Measurements from ENCODE around the gene PRR29.

The PRR29 gene

GRCh38 chr17:63988741-63989621, 9.2 kb upstream of the PRR29 start:
- Histone ChIP-seq H3K27me3 (ENCODE audit: insufficient read depth, low read length) (peaks cover 32% of the 10 kb centered on the region), H3K36me3 (ENCODE audit: insufficient read depth, low read depth, low read length) (no peaks in the 10 kb centered on the region), H3K9me3 (ENCODE audit: insufficient read depth, low read depth, low read length) (no peaks in the 10 kb centered on the region), H3K4me1 (ENCODE audit: insufficient read depth, low read length) (no peaks in the 10 kb centered on the region), H3K9ac (ENCODE audit: low read depth, low read length) (peak overlapping the region; percentile 29; the same call in 1 of the 2 replicates), H3K27ac (ENCODE audit: low read length) (no peak overlapping the region), H3K4me3 (ENCODE audit: low read length) (no peak overlapping the region)

- H3K27ac ChIP-seq (ENCODE audit: low read length) = no peak overlapping the region
- peaks cover 35% of the 10 kb centered on the region for H3K27me3 ChIP-seq (ENCODE audit: insufficient read depth, low read length)
- H3K4me3 ChIP-seq (ENCODE audit: low read length) = no peak overlapping the region
- no peaks in the 10 kb centered on the region for H3K36me3 ChIP-seq (ENCODE audit: insufficient read depth, low read depth, low read length)
- no peaks in the 10 kb centered on the region for H3K9me3 ChIP-seq (ENCODE audit: insufficient read depth, low read depth, low read length)
- H3K9ac ChIP-seq (ENCODE audit: low read depth, low read length) = no peak overlapping the region
- H3K4me1 ChIP-seq (ENCODE audit: insufficient read depth, low read length) = no peaks in the 10 kb centered on the region
Measured at GRCh38 chr17:63989622-63990345, 8.4 kb upstream of the PRR29 start.

- H3K27me3 ChIP-seq (ENCODE audit: insufficient read depth, low read length) = peaks cover 47% of the 10 kb centered on the region
- H3K4me1 ChIP-seq (ENCODE audit: insufficient read depth, low read length) = no peaks in the 10 kb centered on the region
- no peaks in the 10 kb centered on the region for H3K36me3 ChIP-seq (ENCODE audit: insufficient read depth, low read depth, low read length)
- no peak overlapping the region for H3K9ac ChIP-seq (ENCODE audit: low read depth, low read length)
- no peak overlapping the region for H3K27ac ChIP-seq (ENCODE audit: low read length)
- no peak overlapping the region for H3K4me3 ChIP-seq (ENCODE audit: low read length)
- H3K9me3 ChIP-seq (ENCODE audit: insufficient read depth, low read depth, low read length) = no peaks in the 10 kb centered on the region
Measured at GRCh38 chr17:63991611-63992010, 6.5 kb upstream of the PRR29 start.

GRCh38 chr17:63993368-63993985, 4.7 kb upstream of the PRR29 start:
- Histone ChIP-seq H3K27me3 (ENCODE audit: insufficient read depth, low read length) (peaks cover 61% of the 10 kb centered on the region), H3K36me3 (ENCODE audit: insufficient read depth, low read depth, low read length) (no peaks in the 10 kb centered on the region), H3K27ac (ENCODE audit: low read length) (no peak overlapping the region)

DNA sequence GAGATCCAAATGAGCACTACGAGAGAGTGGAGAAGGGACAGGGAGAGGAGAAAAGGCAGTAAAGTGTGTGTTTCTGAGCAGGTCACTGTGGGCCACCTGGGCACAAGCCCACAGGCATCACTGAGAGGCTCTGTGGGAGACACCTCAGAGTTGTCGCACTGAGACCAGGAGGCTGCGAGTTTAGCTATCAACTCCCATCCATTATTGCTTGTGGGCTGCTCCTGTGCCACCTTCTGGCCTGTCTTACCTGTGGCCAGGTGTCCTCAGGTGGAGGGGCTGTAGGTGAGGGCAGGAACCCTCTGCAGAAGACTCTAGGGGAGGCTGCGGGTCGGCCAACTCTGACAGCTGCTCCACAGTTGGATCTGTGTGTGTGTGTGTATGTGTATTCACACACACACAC, 2.5 kb upstream of the PRR29 start:
- Histone ChIP-seq H3K9ac (ENCODE audit: low read depth, low read length) (no peak overlapping the region), H3K36me3 (ENCODE audit: insufficient read depth, low read depth, low read length) (no peaks in the 10 kb centered on the region), H3K27me3 (ENCODE audit: insufficient read depth, low read length) (peaks cover 64% of the 10 kb centered on the region), H3K4me3 (ENCODE audit: low read length) (no peak overlapping the region), H3K27ac (ENCODE audit: low read length) (no peak overlapping the region), H3K4me1 (ENCODE audit: insufficient read depth, low read length) (peaks cover 6% of the 10 kb centered on the region), H3K9me3 (ENCODE audit: insufficient read depth, low read depth, low read length) (no peaks in the 10 kb centered on the region)

More at GRCh38 chr17:63993368-63993985, 4.7 kb upstream of the PRR29 start:
- H3K9ac ChIP-seq (ENCODE audit: low read depth, low read length) = no peak overlapping the region
- H3K9me3 ChIP-seq (ENCODE audit: insufficient read depth, low read depth, low read length) = no peaks in the 10 kb centered on the region
- H3K4me3 ChIP-seq (ENCODE audit: low read length) = no peak overlapping the region
- peaks cover 6% of the 10 kb centered on the region for H3K4me1 ChIP-seq (ENCODE audit: insufficient read depth, low read length)

DNA sequence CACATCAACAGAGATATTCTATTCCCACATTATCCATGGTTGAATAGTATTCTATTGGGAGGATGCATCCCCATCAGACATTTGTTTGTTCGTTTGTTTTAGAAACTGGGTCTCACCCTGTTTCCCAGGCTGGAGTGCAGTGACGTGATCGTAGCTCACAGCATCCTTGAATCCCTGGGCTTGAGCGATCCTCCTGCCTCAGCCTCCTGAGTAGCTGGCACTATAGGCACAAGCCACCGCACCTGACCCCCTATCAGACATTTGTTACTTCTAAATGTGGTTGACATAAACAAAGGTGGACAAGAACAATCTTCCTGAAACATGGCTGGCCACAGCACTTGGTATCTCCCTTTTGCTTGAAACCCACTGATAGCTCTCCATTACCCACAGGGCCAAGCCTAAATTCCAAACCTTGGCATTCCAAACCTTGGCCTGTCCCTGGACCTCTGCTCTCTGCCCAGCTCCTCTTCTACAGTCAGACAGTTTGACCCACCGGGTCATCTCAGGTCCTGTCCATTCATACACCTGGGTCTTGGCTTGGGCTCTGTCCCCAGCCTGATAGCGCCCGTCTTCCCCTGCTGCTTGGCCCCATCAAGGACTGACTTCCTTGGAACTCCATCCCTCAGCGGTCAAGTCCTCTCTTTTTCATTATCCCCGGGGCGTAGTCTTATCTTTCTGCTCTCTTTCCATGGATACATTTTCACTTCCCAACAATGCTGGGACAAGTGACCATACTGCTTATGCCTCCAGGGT, 1.5 kb upstream of the PRR29 start:
- H3K27me3 ChIP-seq (ENCODE audit: insufficient read depth, low read length) = peaks cover 59% of the 10 kb centered on the region

DNA sequence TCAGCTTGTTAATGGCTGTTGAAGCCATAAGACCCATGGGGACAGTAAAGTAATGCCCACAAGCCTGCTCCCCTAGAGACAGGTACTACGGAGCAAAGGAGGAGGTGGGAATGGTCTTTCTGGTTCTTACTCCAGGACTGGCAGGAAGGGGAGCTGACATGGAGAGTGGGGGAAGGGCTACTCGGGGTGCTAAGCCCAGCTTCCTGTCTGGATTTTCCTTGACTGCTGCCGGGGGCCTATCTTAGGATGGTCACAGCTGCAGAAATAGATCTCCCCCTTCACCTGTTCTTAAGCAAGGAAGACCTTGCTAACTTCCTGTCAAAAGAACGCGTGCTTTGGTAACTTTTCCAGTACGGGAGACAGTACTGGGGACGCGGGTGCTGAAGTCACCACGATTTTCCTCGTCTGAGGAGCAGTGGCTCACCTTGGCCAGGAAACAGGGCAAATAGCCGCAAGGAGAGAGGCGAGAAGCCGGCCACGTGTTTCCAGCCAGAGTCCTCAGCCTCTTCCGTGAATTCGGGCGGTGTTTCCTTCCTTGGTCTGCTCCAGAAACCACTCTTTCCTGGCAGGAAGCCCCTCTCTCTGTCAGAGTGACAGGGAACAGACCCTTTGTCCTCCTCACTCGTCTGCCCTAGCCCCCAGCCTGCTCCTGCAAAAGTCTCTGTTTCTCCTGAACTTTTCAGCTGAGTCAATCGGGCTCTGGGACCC, 656 bp upstream of the PRR29 start:
- Histone ChIP-seq H3K4me1 (ENCODE audit: insufficient read depth, low read length) (peaks cover 6% of the 10 kb centered on the region), H3K9ac (ENCODE audit: low read depth, low read length) (no peak overlapping the region), H3K36me3 (ENCODE audit: insufficient read depth, low read depth, low read length) (no peaks in the 10 kb centered on the region), H3K27me3 (ENCODE audit: insufficient read depth, low read length) (peaks cover 50% of the 10 kb centered on the region), H3K27ac (ENCODE audit: low read length) (no peak overlapping the region), H3K9me3 (ENCODE audit: insufficient read depth, low read depth, low read length) (no peaks in the 10 kb centered on the region), H3K4me3 (ENCODE audit: low read length) (peak overlapping the region; percentile 92)

More for the DNA sequence above, 1.5 kb upstream of the PRR29 start:
- Histone ChIP-seq H3K9me3 (ENCODE audit: insufficient read depth, low read depth, low read length) (no peaks in the 10 kb centered on the region), H3K9ac (ENCODE audit: low read depth, low read length) (no peak overlapping the region), H3K4me1 (ENCODE audit: insufficient read depth, low read length) (peaks cover 6% of the 10 kb centered on the region), H3K27ac (ENCODE audit: low read length) (no peak overlapping the region), H3K4me3 (ENCODE audit: low read length) (no peak overlapping the region), H3K36me3 (ENCODE audit: insufficient read depth, low read depth, low read length) (no peaks in the 10 kb centered on the region)

GRCh38 chr17:63998721-63999679, 849 bp downstream of the PRR29 start:
- Histone ChIP-seq H3K36me3 (ENCODE audit: insufficient read depth, low read depth, low read length) (no peaks in the 10 kb centered on the region), H3K4me1 (ENCODE audit: insufficient read depth, low read length) (peaks cover 6% of the 10 kb centered on the region), H3K27me3 (ENCODE audit: insufficient read depth, low read length) (peaks cover 40% of the 10 kb centered on the region), H3K27ac (ENCODE audit: low read length) (no peak overlapping the region), H3K9me3 (ENCODE audit: insufficient read depth, low read depth, low read length) (no peaks in the 10 kb centered on the region), H3K9ac (ENCODE audit: low read depth, low read length) (no peak overlapping the region; the same call in 1 of the 2 replicates), H3K4me3 (ENCODE audit: low read length) (peak overlapping the region; percentile 92)

DNA sequence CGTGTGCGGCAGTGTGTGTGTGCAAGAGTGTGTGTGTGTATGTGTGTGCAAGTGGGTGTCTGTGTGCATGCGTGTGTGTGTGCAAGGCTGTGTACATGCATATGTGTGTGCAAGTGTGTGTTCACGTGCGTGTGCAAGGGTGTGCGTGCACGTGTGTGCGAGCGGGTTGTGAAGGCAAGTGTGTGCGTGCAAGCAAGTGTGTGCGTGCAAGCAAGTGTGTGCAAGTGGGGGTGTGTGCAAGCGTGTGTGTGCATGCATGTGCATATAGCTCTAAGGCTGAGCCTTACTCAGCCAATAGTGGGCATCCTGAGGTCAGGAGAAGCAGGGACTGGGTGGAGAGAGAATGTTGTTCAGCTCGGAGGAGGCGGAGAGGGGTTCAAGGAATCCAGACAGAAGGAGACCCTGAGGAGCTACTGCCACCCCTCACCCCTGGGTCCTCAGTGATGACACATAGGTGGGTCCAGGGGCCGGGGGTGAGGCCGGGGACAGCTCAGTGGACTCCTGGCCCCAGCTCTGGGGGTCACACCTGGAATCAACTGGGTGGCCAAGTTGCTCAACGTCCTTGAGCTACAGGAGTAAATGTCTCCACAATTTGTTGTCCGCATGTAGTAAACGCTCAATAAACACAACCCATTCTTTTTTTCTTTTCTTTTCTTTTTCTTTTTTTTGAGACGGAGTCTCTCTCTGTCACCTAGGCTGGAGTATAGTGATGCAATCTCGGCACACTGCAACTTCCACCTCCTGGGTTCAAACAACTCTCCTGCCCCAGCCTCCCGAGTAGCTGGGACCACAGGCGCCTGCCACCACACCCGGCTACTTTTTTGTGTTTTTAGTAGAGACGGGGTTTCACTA, 1.8 kb downstream of the PRR29 start:
- H3K9ac ChIP-seq (ENCODE audit: low read depth, low read length) = no peak overlapping the region
- H3K27ac ChIP-seq (ENCODE audit: low read length) = no peak overlapping the region
- no peaks in the 10 kb centered on the region for H3K9me3 ChIP-seq (ENCODE audit: insufficient read depth, low read depth, low read length)
- H3K36me3 ChIP-seq (ENCODE audit: insufficient read depth, low read depth, low read length) = no peaks in the 10 kb centered on the region
- peaks cover 6% of the 10 kb centered on the region for H3K4me1 ChIP-seq (ENCODE audit: insufficient read depth, low read length)
- no peak overlapping the region for H3K4me3 ChIP-seq (ENCODE audit: low read length)
- H3K27me3 ChIP-seq (ENCODE audit: insufficient read depth, low read length) = peaks cover 37% of the 10 kb centered on the region
